Activated CD8-positive, alpha-beta memory T cell treated with anti-CD3 and anti-CD28 coated beads for 48 hours (primary cell): ENCODE data around the gene TRMT112.

Source experiments
- DNase-seq, 3 experiments: peaks; one replicate each; pipeline ENCODE4 v3.0.0-alpha.2; 2020; ENCODE audit warnings: low read depth in 2 of 3, low spot score in 2 of 3

TRMT112 gene

DNA sequence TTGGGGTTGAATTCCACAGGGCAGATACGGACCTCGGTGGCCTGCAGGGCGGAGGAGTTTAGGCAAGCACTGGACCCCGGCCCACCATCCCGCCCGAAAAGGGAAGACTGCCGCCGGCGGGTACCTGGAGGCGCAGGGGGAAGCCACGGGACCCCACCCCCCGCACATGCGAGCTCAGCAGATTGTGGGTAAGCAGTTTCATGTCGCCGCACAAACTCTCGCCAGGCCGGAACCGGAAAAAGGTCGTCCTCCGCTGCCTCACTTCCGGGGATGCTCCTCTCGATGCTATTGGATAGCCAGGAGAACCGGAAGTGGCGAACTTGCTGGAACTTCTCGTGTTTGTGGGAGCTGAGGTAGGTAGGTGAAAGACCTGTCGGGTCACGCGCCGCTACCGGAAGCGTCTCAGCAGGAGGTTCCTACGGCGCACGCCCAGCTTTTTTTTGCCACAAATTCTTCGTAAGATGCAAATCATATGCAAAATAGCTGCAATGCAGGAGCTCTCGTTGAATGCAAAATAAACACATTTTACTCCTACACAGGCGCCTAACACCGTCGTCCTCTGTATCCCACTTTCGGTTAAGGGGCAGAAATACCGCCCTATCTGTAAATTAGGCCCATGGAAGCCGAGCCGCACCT is at the start of gene TRMT112:
TSS of gene TRMT112 (minus strand) at position 235 of the 636 bp plus-strand sequence. CDS start at position 202, 33 bp downstream.
- peak; percentile 79 to 91 (median 84) for DNase-seq

DNA sequence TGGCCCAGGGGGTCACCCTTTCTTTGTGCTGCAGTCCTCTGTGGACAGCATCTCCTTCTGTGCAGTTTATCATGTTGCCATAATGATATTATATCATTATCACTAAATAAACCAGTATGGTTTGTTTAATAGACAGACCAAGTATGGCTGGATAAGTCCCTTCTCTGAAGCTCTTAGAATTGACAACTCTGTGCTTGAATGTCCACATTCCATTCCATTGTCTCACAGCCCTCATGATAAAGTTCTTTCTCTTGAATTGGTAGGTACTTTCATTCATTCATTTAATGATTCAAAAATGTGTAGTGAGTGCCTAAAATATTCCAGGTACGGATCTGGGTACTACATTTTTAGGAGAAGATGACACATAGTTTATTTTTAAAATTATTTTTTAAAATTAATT is 49.4 kb upstream of the TRMT112 start:
- no peak for DNase-seq

DNA sequence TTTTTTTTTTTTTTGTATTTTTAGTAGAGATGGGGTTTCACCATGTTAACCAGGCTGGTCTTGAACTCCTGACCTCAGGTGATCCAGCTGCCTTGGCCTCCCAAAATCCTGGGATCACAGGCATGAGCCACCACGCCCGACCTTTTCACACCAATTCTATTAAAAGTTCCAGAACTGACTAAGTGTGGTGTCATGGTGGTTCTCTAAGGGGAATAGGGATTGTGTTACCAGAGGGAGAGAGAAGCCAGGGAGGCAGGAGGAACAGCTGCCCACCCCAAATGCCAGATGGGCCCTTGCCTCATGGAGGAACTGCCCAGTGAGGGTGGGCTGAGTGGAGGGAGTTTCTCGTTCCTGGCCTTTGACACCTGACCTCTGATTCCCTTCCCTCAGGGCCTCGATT is 47.6 kb upstream of the TRMT112 start:
- DNase-seq: no peak

DNA sequence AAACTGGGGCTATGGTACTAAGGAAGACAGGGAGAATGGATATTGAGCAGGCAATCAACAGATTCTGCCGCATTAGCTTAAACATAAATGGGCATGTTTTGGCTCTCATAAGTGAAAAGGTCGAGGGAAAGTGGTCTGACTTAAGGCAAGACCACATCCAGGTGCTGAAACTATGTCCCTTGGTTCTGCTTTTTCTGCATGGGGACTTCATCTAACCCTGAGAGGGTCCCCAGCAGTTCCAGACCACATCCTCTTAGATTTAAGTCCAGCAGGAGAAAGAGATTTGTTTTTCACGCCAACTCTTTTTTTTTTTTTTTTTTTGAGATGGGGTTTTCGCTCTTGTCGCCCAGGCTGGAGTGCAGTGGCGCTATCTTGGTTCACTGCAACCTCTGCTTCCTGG is 47.1 kb upstream of the TRMT112 start:
- no peak for DNase-seq

DNA sequence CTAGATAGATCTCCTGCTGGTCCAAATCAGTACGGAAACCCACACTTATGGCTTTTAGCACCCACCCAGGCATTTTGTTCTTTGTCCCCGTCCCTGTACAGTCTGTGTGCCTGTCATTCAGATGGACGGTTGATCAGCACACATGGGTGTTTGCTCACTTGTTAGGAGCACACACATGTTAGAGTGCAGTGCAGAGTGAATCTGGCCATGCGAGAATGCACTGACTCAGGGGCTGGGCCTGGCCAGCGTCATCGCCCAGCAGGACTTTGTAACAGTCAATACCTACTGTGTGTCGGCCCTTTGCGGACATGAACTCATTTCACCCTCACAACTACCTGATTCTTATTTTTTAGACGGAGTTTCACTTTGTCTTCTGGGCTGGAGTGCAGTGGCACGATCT is 45.0 kb upstream of the TRMT112 start:
- DNase-seq: no peak

DNA sequence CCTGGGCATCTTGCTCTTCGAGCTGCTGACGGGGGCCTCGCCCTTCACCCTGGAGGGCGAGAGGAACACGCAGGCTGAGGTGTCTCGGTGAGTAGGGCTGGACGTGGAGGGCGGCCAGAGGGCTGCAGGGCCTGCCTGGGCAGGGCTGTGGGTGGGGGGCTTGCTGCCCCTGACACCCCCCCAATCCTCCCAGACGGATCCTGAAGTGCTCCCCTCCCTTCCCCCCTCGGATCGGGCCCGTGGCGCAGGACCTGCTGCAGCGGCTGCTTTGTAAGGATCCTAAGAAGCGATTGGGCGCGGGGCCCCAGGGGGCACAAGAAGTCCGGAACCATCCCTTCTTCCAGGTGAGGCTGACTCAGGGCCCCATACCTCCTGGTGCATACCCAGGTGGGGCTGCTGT is 44.3 kb upstream of the TRMT112 start:
- DNase-seq: no peak

DNA sequence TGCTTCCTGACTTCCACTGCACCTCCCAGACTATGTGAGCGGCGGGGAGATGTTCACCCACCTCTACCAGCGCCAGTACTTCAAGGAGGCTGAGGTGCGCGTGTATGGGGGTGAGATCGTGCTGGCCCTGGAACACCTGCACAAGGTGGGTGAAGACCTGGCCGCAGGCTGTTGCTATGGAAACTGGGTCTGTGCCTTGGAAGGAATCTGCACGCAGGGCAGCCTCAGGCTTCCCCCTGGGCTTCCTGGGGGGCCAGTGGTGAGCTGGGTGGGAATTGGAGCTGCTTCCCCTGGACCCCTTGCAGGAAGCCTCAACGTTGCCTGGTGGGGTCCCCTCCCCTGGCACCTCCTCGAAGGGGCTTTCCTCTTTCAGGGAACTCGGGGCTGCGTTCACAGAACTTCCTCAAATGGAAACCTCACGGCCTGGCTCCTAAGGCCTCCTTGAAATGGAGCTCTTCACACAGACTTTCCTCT is 43.1 kb upstream of the TRMT112 start:
- DNase-seq: no peak

DNA sequence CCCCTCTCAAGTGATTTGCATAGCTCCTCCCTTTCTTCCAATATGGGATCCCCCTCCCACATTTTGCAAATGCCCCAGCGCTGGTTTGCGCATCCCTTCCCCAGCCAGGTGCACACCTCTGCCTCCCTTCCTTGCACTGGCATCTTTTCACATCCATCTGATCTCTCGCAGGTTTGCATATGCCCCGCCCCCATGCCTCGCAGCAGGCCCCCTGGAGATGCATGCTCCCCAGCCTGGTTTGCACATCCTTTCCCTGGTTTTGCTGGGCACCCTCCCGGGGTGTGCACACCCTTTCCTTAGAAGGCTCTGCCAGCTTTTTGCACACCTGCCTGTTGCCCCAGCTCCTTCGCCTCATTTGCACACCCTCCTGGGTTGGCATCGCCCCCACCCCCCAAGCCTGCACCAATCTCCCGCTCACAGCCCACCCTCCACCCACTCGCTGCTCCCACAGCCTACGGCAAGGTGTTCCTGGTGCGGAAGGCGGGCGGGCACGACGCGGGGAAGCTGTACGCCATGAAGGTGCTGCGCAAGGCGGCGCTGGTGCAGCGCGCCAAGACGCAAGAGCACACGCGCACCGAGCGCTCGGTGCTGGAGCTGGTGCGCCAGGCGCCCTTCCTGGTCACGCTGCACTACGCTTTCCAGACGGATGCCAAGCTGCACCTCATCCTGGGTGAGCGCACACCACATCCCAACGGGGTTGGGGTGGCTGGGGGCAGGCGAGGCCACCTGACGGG is 42.5 kb upstream of the TRMT112 start:
- no peak for DNase-seq

DNA sequence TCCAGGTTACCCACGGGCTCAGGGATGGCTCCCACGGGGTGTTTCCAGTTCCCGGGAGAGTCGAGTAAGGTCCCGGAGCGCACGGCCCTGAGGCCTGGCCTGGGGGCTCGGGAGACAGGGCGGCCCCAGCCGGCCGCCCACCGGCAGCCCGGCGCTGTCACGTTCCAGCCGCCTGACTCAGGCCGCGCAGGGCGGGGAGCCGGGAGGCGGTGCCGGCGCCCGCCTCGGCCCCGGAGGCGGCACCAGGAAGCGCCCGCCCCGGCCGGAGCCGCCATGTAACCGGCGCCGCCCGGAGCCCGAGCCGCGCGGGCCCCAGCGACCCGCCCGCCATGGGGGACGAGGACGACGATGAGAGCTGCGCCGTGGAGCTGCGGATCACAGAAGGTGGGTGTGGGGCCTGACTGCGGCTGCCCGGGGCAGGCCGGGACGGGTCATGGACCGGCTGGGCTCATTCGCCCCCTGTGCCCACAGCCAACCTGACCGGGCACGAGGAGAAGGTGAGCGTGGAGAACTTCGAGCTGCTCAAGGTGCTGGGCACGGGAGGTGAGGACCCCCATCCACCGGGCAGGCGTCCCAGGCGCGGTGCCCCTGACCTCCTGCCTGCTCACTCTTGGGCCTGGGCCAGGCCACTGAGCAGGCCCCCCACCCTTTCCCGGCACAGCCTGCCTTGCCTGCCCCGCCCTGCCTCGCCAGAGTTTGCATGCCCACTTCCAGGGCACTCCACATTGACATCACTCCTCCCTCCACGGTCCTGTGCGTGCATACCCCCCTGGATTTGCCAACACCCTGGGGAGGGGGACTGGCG is 41.8 kb upstream of the TRMT112 start, which contains the start of gene RPS6KA4:
TSS of gene RPS6KA4 (plus strand) at position 256 of the 805 bp plus-strand sequence. CDS start at position 330, 74 bp downstream.
- peak in 1 of 3 experiments; percentile 34 for DNase-seq

DNA sequence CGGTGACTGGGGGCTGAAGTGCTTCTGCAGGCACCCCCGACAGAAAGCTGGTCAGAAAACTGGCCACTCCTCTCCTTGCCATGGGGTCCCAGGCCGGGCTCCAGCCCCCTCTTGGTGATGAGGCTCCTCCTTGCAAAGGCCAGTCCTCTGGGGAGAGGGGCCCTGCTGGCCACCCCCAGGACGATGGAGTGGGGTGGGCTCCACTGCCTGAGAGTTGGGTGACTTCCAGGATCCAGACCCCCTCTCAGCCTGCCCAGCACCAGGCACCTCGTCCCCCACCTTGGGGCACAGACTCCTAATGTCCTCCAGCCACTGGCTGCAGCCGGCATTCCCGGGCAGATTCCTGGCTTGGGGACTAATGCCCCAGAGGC is 41.2 kb upstream of the TRMT112 start:
- no peak for DNase-seq

DNA sequence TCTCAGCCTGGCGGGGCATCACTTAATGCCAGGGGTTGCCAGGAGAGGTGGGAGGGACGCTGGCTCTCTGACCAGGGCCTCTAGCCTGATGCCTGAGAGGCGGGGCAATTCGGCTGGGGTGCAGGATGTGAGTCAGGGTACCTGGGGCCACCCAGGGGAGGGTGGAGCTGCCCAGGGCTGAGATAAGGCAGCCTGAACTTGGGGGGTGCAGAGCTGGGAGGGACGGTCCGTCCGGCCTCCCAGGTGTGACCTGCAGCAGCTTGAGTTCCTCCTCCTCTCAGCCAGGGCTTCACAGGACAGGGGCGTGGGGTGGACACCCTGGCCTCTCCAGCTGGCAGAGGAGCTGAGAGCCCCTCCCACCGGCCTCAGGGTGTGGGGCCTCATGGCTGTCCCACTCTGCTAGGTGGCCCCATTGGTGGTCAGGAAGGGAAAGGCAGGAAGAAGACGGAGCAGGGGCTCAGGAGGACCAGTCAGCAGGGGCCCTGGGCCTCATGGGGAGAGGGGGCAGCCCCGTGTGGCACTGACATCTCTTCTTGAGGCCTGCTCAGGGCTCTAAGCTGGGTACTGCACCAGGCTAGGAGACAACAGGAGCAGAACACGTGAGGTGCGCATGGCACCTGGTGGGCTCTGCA is 40.7 kb upstream of the TRMT112 start:
- peak in 2 of 3 experiments; percentile 32 to 41 for DNase-seq

DNA sequence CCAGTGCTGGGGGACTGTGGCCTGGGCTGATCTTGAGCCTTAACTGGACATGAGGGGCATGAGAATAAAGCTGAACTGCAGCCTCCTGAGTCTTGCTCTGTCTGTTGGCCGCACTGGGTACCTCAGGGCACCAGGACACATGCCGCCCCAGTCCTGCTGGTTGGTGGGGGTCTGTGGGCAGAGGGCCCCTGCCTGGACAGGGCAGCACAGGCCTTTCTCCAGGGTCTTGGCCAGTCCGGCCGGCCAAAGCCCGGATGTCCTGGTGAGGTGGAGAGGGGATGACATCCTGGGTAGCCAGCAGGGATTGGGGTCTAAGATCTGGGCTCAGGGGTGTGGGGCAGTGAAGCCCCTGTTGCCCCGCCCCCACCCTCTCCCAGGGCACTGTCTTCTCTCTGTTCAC is 40.1 kb upstream of the TRMT112 start:
- no peak for DNase-seq

DNA sequence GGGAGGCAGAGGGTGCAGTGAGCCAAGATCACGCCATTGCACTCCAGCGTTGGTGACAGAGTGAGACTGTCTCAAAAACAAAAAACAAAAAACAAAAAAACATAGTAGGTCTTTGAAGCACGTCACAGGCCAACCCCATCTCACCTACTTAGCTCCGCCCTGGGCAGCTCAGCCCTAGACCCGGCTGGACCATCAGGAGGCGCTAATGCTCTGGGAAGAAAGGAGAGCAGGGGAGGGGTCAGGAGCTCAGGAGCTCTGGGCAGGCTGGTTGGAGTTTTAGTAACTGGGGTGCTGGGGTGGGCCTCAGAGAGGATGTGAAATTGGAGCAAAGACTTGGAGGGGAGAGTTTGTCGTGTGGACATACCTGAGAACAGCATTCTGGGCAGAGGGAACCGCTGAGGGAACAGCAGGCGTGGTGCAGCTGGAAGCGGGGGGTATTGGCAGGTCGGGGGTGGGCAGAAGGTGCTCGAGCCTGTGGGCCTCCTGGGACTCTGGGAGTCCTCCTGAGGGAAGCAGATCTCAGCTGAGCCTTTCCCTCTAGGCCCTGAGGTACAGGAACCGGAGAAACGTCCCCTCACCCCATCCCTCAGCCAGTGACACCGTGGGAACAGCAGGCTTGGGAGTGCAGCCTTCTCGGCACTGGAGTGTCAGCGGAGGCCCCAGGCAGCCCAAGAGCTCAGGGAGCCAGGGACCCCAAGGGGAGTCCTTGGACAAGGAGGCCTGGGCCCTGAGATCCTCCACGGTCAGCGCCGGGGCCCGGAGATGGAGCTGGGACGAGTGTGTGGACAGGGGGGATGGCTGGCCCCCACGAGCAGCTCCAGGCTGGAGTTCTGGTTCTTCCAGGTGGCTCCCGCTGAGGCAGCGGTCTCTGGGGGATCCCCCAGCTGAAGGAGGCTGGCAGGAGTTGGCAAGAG is 39.4 kb upstream of the TRMT112 start:
- DNase-seq: no peak

DNA sequence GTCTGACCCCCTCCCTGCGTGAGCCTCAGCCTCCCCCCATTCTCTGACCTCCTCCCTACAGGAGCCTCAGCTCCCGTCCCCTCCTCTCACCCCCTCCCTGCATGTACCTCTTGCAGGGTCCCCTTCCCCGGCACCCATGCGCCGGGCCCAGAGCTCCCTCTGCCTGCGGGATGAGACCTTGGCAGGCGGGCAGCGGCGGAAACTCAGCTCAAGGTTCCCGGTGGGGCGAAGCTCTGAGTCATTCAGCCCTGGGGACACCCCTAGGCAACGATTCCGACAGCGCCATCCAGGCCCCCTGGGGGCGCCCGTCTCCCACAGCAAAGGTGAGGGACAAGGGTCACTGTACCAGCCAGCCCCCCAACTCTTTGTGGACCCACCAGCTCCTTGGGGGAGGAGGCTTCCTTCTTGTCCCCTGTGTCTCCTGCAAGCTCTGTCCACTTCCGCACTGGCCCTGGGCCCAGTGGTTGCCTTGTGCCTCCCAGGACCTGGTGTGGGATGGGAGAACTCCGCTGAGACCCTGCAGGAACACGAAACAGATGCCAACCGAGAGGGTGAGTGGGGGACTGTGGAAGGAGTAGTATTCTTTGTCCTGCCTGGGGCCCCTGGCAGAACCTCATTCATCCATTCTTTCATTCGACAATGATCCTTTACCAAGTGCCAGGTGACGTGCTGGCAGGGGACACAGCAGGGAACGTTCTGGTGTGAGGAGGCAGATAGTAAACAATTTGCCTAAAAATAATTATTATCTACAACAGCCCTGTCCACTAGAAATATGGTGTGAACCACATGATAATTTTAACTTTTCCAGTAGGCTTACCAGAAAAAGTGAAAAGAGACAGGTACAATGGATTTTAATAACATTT is 38.0 kb upstream of the TRMT112 start:
- DNase-seq: peak in 1 of 3 experiments; percentile 29

DNA sequence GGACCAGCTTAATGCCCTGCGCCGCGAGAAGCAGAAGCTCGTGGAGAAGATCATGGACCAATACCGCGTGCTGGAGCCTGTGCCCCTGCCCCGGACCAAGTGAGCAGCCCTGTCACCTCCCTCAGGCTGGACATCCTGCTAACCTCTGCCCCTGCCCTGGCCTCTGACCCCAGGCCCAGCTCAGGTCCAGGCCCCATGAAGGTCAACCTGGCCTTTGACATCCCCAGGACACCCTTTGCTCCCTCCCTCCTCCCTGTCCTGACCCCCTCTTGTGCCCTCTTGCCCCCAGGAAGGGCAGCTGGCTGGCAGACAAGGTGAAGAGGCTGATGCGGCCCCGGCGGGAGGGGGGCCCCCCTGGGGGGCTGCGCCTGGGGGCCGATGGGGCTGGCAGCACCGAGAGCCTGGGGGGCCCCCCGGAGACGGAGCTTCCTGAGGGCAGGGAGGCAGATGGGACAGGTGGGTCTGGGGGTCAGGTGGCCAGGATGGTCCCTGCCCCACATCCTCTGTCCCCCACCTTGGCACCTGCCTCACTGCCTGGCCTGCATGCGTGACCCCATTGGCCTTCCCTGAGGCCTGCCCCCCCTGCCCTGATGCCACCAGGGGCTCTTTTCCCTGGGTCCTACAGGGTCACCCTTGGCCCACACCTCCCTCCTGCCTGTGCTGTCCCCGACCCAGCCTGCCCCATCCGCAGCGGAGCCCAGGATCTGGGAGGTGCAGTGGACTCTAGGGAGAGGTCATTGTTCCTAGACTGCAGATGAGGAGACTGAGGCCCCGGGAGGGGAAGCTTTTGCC is 36.6 kb upstream of the TRMT112 start:
- DNase-seq: no peak

DNA sequence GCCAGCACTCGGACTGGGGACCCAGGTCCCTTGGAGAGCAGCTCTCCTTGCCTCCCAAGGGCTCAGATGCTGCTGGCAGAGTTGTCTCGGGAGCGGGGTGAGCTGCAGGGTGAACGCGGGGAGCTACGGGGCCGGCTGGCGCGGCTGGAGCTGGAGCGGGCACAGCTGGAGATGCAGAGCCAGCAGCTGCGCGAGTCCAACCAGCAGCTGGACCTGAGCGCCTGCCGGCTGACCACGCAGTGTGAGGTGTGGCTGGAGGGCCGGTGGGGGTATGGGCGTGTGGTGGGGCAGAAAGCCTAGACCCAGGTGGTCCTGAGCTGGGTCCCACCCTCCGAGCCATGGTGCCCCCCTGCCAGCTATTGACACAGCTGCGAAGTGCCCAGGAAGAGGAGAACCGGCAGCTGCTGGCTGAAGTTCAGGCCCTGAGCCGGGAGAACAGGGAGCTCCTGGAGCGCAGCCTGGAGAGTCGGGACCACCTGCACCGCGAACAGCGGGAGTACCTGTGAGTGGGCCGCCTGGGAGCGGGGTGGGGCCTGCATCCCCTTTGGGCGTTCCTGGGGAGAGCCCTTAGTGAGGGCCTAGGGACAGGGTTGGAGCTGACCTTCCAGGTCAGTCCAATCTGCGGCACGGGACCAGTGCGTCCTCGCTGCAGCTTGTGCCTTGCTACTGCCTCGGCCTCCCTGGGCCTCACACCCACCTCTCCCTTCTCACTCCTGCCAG is 35.8 kb upstream of the TRMT112 start:
- no peak for DNase-seq

DNA sequence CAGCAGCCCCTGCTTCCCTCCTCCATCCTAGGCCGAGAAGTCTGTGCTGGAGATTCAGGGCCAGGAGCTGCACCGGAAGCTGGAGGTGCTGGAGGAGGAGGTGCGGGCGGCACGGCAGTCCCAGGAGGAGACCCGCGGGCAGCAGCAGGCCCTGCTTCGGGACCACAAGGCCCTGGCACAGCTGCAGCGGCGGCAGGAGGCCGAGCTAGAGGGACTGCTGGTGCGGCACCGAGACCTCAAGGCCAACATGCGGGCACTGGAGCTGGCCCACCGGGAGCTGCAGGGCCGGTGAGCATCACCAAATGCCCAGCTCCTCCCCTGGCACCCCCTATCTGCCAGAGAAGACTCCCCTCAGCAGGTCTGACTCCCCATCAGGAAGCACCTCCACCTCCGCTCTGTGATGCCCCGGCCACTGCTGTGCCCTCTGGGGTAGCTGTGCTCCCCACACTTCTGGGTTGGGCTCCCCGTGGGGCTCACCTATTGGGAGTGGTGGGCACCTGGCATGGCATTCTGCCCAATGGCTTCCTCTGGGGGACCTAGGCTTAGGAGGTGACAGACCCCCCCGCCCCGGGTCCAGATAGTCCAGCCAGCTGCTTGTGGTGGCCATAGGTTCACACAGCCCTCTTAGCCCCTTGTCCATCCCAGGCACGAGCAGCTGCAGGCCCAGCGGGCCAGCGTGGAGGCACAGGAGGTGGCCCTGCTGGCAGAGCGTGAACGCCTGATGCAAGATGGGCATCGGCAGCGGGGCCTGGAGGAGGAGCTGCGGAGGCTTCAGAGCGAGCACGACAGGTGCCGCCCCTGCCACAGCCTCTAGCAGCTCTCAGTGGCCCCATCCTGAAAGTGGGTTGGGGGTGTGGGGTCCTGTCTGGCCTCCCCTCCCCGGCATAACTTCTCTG is 35.0 kb upstream of the TRMT112 start:
- DNase-seq: no peak
